B cell (primary cell): ENCODE measurements around the gene LGALS4. TPM values are rescaled to one million over a fixed set of nuclear protein-coding genes. Genes with fewer than 3 reads are reported as not detected.
"Not testable (repeated sequence)": the region's sequence is repeated elsewhere in the genome, so short reads cannot be mapped to it uniquely, and the experiment has no call there.

Source experiments
- ATAC-seq: fragments of 200-7000 bp; cut with Tn5 transposase; one replicate; pipeline ENCODE4 v1.10.0; 2021; ENCODE audit warnings: low read depth, mild to moderate bottlenecking, moderate number of reproducible peaks, moderate library complexity
- CTCF ChIA-PET: fragments of 350-600 bp; sonication (Branson Sonifier 250); formaldehyde crosslinking; loops from one replicate; lab custom pipeline; 2021; ENCODE audit warnings: antibody characterized with exemption, inconsistent platforms; lab: Charles Lee
- POLR2A ChIA-PET: fragments of 350-600 bp; sonication (Branson Sonifier 250); formaldehyde crosslinking; loops from one replicate; lab custom pipeline; 2021; ENCODE audit warnings: antibody characterized with exemption; lab: Charles Lee
- DNase-seq: peaks from one replicate; pipeline ENCODE4 v3.0.0; 2013
- H2AFZ ChIP-seq: 2 replicates; pipeline ENCODE4 v1.6.1; 2012; ENCODE audit warnings: mild to moderate bottlenecking, low read depth, low read length; ENCODE audit not compliant: insufficient read depth, poor library complexity, severe bottlenecking
- H3K27ac ChIP-seq, 2 donors: 1 replicate in 1 of 2; 2 replicates in 1 of 2; pipeline ENCODE4 v1.5.1; 2012 to 2013; ENCODE audit warnings: low read length in 2 of 2, mild to moderate bottlenecking in 2 of 2, moderate library complexity in 1 of 2
- H3K27me3 ChIP-seq, 4 experiments: fragments of 200-600 bp in 1 of 4; sonication (generic) in 1 of 4; replicated peaks in 1 of 4; 1 replicate in 2 of 4; 2 replicates in 2 of 4; pipeline versions ENCODE4 v1.6.1 to v1.7.0; 2013 to 2016; ENCODE audit warnings: low read length in 3 of 4, mild to moderate bottlenecking in 2 of 4, mixed read lengths in 1 of 4, moderate library complexity in 1 of 4; ENCODE audit not compliant: insufficient read depth in 4 of 4, control insufficient read depth in 3 of 4; ENCODE audit errors: control extremely low read depth in 1 of 4
- H3K36me3 ChIP-seq, 2 experiments: replicated peaks in 1 of 2; 1 replicate in 1 of 2; 2 replicates in 1 of 2; pipeline versions ENCODE4 v1.6.1 to v1.7.1; 2013; ENCODE audit warnings: low read length in 1 of 2; ENCODE audit not compliant: insufficient read depth in 2 of 2, control insufficient read depth in 1 of 2; ENCODE audit errors: control extremely low read depth in 1 of 2, extremely low read depth in 1 of 2
- H3K4me1 ChIP-seq, 2 donors: fragments of 200-600 bp in 1 of 2; sonication (generic) in 1 of 2; 1 replicate in 1 of 2; 2 replicates in 1 of 2; pipeline versions ENCODE4 v1.5.1 to v1.6.1; 2013 to 2017; ENCODE audit warnings: low read length in 2 of 2; ENCODE audit not compliant: control insufficient read depth in 2 of 2, insufficient read depth in 2 of 2
- H3K4me2 ChIP-seq: replicated peaks from 2 replicates; pipeline ENCODE3; 2012; ENCODE audit warnings: mild to moderate bottlenecking, low read depth, low read length; ENCODE audit not compliant: poor library complexity, severe bottlenecking
- H3K4me3 ChIP-seq, 5 experiments: fragments of 200-600 bp in 1 of 5; sonication (generic) in 1 of 5; 1 replicate in 3 of 5; 2 replicates in 2 of 5; pipeline versions ENCODE4 v1.5.1 to v1.7.0; 2011 to 2016; ENCODE audit warnings: low read length in 4 of 5, mild to moderate bottlenecking in 4 of 5, low read depth in 2 of 5, control low read depth in 1 of 5, moderate library complexity in 1 of 5; ENCODE audit not compliant: insufficient read depth in 1 of 5; ENCODE audit errors: control extremely low read depth in 1 of 5, extremely low read depth in 1 of 5
- H3K79me2 ChIP-seq: fragments of 200-600 bp; sonication (generic); one replicate; pipeline ENCODE4 v1.6.0; 2016; ENCODE audit warnings: low read length; ENCODE audit not compliant: control insufficient read depth, insufficient read depth
- H3K9ac ChIP-seq: fragments of 200-600 bp; sonication (generic); 2 replicates; pipeline ENCODE4 v1.6.1; 2017; ENCODE audit warnings: mild to moderate bottlenecking, low read length, moderate library complexity
- H3K9me3 ChIP-seq, 3 donors: one replicate each; pipeline versions ENCODE4 v1.6.1 to v1.7.1; 2013; ENCODE audit warnings: low read length in 2 of 3; ENCODE audit not compliant: control insufficient read depth in 2 of 3, insufficient read depth in 1 of 3; ENCODE audit errors: control extremely low read depth in 1 of 3
- H4K20me1 ChIP-seq: 2 replicates; pipeline ENCODE4 v1.6.0; 2012; ENCODE audit warnings: mild to moderate bottlenecking, low read length; ENCODE audit not compliant: insufficient read depth, control insufficient read depth, poor library complexity, severe bottlenecking
- H3K27ac Mint-ChIP-seq: one replicate; pipeline ENCODE4 v1.8.0; 2021; ENCODE audit warnings: mixed read lengths
- H3K27me3 Mint-ChIP-seq: one replicate; pipeline ENCODE4 v1.8.0; 2021; ENCODE audit warnings: mixed read lengths
- H3K4me1 Mint-ChIP-seq: one replicate; pipeline ENCODE4 v1.8.0; 2021; ENCODE audit warnings: mixed read lengths
- H3K4me3 Mint-ChIP-seq: one replicate; pipeline ENCODE4 v1.8.0; 2021; ENCODE audit warnings: mixed read lengths
- H3K9me3 Mint-ChIP-seq: one replicate; pipeline ENCODE4 v1.8.0; 2022; ENCODE audit warnings: mixed read lengths; ENCODE audit not compliant: insufficient read depth
- CTCF ChIP-seq: fragments of 200-600 bp; IDR thresholded peaks from one replicate; pipeline ENCODE4 v1.8.0; 2022; ENCODE audit warnings: antibody characterized with exemption, mild to moderate bottlenecking
- EZH2 ChIP-seq: IDR thresholded peaks from 2 replicates; pipeline ENCODE4 v1.6.1; 2012; ENCODE audit warnings: borderline replicate concordance, low read depth, mild to moderate bottlenecking, moderate library complexity, low read length; ENCODE audit not compliant: insufficient read depth, poor library complexity, severe bottlenecking
- WGBS: methylation state at CpG from one replicate; pipeline ENCODE4 v1.1.5; 2013; ENCODE audit warnings: missing lambda C conversion rate; ENCODE audit not compliant: insufficient coverage; 5-methylcytosine and 5-hydroxymethylcytosine counted together
- intact Hi-C: fragments of 100-400 bp; cut with micrococcal nuclease; formaldehyde crosslinking; loops from one replicate; pipeline ENCODE4 v1.10.0; 2022
- polyA plus RNA-seq: library from polyadenylated mRNA; depleted of rRNA; stranded (reverse); fragments of >200 nt; gene quantifications from 2 replicates; pipeline ENCODE4 v1.2.3, GENCODE V29; 2012
- total RNA-seq, 2 donors: library from RNA; stranded (reverse); fragments of 120-200 nt in 1 of 2; gene quantifications; 1 replicate in 1 of 2; 2 replicates in 1 of 2; pipeline versions ENCODE4 v1.2.3 to v1.2.4, GENCODE V29; 2013 to 2022

LGALS4 gene
- total and polyA plus RNA-seq, 2 donors (not counting 1 experiment from before 2014, with no cell fraction given): 5.4 to 8.4 TPM

GRCh38 chr19:38786572-38787265 is 26.0 kb downstream of the LGALS4 start:
- H3K27ac ChIP-seq: no peak overlapping the region
- H3K27me3 ChIP-seq: no peaks in the 10 kb centered on the region
- no peaks in the 10 kb centered on the region for H3K9me3 Mint-ChIP-seq
- H2AFZ ChIP-seq: no peak overlapping the region
- H3K4me2 ChIP-seq: no peak overlapping the region
- H3K4me1 ChIP-seq: no peaks in the 10 kb centered on the region
- H3K9ac ChIP-seq: no peak overlapping the region
- H3K27ac Mint-ChIP-seq: peak overlapping the region; percentile 37
- no peaks in the 10 kb centered on the region for H3K79me2 ChIP-seq
- no peak overlapping the region for H3K4me3 Mint-ChIP-seq
- intact Hi-C loops: no loop called here
- TF ChIP-seq EZH2: no peak
- TF ChIP-seq CTCF: no peak
- no peaks in the 10 kb centered on the region for H4K20me1 ChIP-seq
- H3K9me3 ChIP-seq: no peaks in the 10 kb centered on the region
- POLR2A ChIA-PET: interaction anchor here (0.6 kb wide), 1 partner anchor 816 kb away, joined by 4 read pairs; no protein-coding TSS in a partner anchor
- H3K4me1 Mint-ChIP-seq: no peaks in the 10 kb centered on the region
- 93% methylated on average over 10 of the region's 11 CpGs for WGBS
- CTCF ChIA-PET: interaction anchor here (0.7 to 1.7 kb wide), 2 partner anchors 17 to 107 kb away, joined by 4 to 5 read pairs; no protein-coding TSS in a partner anchor
- no peak for ATAC-seq
- H3K27me3 Mint-ChIP-seq: peaks cover 1% of the 10 kb centered on the region
- no peaks in the 10 kb centered on the region for H3K36me3 ChIP-seq
- no peak overlapping the region for H3K4me3 ChIP-seq
- no peak for DNase-seq

DNA sequence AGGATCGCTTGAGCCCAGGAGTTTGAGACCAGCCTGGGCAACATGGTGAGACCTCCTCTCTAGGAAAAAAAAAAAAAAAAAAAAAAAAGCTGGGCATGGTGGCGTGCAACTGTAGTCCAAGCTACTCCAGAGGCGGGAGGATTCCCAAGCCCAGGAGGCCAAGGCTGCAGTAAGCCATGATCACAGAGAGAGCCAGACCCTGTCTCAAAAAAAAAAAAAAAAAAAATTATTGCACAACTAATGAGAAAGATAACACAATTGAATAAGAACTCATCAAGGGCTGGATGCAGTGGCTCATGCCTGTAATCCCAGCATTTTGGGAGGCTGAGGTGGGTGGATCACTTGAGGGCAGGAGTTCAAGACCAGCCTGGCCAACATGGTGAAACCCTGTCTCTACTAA is 26.7 kb downstream of the LGALS4 start:
- H3K79me2 ChIP-seq, H3K27ac Mint-ChIP-seq, H3K36me3 ChIP-seq, H3K9me3 Mint-ChIP-seq, H4K20me1 ChIP-seq, H2AFZ ChIP-seq, H3K9ac ChIP-seq, intact Hi-C loops, H3K9me3 ChIP-seq, H3K27me3 Mint-ChIP-seq, H3K4me3 Mint-ChIP-seq, H3K27me3 ChIP-seq, H3K4me2 ChIP-seq, ATAC-seq, H3K4me1 ChIP-seq, DNase-seq, H3K4me1 Mint-ChIP-seq, H3K27ac ChIP-seq, H3K4me3 ChIP-seq: not testable (repeated sequence)
- CTCF ChIA-PET: interaction anchor here (0.7 to 1.7 kb wide), 2 partner anchors 16 to 107 kb away, joined by 4 to 5 read pairs; no protein-coding TSS in a partner anchor
- POLR2A ChIA-PET: interaction anchor here (0.6 kb wide), 1 partner anchor 816 kb away, joined by 4 read pairs; no protein-coding TSS in a partner anchor
- WGBS: 100% methylated on average over 1 of the region's 3 CpGs
